ENCODE measurements around the gene PSD2.

The PSD2 gene

DNA sequence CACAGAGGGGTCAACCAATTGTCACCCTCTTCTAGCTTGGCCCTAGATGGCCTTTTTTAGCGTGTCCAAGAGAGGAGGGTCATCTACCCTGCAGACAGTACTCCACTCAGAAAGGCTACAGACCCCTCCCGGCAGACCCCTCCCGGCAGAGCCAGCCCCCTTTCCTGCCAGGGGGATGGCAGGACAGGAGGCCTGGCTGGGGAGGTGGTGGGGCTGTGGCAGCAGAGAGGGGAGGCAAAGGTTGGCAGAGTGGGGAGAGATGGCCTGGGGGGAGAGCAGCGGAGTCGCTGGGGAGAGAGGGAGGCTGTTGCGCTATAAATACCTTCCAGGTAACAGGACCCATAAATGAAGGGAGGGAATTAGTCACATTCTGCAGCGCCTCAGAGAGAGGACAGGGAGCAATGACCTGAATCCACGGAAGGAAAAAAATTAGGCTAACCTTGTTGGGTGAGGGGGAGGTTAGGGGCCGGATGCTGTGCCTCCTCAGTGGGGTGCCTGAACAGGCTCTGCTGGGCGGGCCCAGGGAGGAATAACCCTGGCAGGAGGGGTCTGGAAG is 32.9 kb upstream of the PSD2 start:
- no peak overlapping the region for H3K4me3 ChIP-seq (ENCODE audit: low read length)
- no peak for DNase-seq (ENCODE audit: low read depth, low spot score)

DNA sequence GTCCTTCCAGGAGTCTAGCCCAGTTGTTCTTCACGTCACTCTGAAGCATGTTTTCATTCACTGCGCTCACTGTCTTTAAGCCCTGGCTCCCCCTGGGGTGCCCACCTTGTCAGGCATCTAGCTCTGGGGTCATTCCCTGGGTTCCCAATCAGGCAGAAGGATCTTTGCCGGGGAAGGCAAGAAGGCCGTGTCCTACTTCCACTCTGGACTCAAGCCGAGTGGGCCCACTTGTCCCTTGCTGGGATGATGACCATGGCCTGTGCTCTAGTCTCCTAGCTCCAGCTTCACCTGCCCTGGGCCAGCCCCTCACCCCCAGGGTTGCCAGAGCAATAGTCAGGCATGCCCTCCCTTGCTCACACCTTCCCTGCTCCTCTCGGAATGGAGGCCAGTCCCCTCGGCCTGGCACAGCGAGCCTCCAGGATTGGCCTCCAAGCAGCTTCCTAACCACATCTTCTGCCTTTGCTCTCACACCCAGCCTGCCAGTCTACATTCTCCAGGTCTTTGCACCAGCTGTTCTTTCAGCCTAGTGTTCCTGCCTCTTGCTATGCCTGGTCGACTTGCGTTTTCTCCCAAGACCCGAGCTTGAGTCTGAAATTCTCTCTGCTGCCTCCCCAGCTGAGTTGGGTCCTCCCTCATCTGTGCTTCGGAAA is 32.2 kb upstream of the PSD2 start:
- H3K4me3 ChIP-seq (ENCODE audit: low read length) = no peak overlapping the region
- DNase-seq (ENCODE audit: low read depth, low spot score) = no peak

DNA sequence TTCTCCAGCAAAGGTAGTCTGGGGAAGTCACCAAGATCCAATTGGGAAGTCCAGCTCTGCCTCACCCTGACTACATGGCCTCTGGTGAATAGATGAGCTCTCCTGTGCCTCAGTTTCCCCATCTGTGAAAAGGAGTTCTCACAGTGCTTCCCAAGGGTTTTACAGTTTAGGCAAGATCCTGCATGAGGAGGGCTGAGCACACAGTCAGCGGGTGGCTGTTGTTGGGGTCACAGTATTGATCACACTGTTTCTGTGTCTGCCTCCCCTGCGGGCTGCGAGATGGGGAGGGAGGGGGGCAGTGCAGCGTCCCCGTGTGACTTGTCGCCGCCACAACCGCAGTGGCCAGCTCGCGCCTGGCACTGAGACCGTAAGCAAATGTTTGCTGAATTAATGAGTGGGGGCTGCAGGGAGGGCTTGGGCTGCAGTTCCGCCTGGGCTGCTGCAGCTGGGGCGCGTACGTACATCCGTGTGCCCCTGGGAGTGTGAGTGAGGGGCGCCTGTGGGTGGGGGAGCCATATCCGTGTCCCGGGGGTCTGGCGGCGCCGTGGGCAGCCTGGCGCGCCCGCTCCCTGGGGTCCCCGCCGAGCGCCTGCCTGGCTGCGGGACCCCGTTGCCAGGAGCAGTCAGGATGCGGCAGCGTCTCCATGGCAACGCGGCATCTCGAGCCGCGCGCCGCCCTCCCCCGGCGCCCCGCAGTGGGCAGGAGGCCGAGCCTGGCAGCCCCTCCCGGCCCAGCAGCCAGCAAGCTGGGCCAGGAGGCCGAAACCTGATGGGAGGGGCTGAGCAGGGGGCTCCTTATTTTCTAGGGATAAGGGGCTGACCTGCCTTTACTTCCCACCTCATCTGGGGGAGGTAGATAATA is 31.4 kb upstream of the PSD2 start:
- no peak for DNase-seq (ENCODE audit: low read depth, low spot score)
- no peak overlapping the region for H3K4me3 ChIP-seq (ENCODE audit: low read length)

DNA sequence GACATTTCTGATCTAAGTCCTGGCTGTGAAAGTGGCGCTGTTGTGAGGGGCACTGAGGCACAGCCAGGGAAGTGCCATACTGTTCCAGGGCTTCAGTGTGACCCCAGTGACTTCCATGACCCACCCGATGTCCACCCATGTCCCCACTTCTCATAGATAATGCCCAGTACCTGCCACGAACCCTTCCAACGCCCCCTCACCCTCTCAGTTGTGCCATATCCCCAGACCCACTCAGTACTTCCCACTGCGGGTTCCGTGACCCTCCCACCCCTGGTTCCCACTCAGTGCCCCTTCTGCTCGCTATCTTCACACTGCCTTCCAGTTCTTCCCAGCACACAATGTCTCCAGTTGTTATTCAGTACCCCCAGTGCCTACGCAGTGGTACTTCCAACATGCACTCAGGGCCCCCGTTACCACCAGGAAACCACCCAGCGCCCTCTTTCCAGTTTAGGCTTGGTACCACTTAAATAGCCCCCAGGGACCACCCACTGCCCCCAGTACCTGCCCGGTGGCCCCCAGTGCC is 30.7 kb upstream of the PSD2 start:
- no peak for DNase-seq (ENCODE audit: low read depth, low spot score)
- H3K4me3 ChIP-seq (ENCODE audit: low read length) = no peak overlapping the region

- peak overlapping the region; percentile 52 for H3K4me3 ChIP-seq (ENCODE audit: low read length)
- peak; percentile 57 for DNase-seq (ENCODE audit: low read depth, low spot score)
Observed at GRCh38 chr5:139765409-139766217, 30.0 kb upstream of the PSD2 start.

DNA sequence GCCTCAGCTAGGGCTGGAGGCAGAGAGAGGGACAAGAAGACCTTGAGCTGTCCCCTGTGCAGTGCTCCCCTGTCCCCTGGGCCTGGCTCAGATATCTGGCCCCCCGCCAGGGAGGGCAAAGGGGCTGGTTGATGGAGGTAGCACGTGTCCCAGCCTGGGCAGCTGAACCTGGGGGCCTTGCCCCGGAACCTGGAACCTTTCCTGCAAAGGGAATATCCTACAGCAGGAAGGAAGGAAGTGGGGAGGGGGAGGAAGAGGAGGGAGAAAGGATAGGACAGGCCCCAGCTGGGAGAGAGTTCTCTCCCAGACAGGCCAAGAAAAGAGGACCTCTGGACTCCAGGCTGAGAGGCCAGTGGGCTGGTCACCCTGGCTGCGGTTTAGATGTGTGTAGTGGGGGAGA is 27.6 kb upstream of the PSD2 start:
- DNase-seq (ENCODE audit: low read depth, low spot score) = no peak
- H3K4me3 ChIP-seq (ENCODE audit: low read length) = no peak overlapping the region

GRCh38 chr5:139768807-139769465 is 26.7 kb upstream of the PSD2 start:
- H3K4me3 ChIP-seq (ENCODE audit: low read length) = no peak overlapping the region
- DNase-seq (ENCODE audit: low read depth, low spot score) = no peak

DNA sequence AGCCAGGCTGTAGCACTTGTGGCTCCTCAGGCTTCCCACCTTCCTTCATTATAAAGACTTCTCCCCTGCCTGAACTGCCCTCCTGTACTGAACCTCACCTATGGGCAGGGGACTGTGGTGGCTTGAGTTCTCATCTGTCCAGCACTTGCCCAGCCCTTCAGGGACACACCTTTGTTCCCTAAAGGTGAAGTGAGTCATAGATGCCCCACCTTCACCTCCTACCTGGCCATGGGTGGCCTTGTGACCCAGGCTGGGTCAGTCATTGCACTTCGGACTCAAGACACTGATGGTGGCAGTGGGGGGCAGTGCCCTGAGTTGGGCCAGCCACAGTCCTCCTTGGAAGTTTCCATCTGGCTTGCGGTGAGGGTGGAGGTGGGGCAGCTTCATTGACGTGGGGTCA is 26.1 kb upstream of the PSD2 start:
- H3K4me3 ChIP-seq (ENCODE audit: low read length) = no peak overlapping the region
- DNase-seq (ENCODE audit: low read depth, low spot score) = no peak

DNA sequence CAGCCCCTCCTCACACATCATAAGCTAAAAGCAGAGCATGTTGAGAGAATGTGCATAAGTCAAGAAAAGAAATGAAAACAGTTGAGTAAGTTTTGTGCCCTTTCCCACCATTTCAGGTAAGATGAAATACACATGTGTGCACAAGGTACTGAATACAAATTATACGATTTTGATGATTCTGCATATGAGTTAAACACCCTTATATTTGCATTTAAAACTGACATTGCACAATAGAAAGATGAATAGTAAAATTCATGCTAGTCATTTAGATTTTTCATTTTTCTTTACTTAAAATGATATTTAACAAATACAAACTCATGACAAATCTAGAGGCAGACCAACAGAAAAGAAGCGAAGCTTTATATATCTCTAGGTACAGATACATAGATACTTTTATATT is 24.9 kb upstream of the PSD2 start:
- no peak overlapping the region for H3K4me3 ChIP-seq (ENCODE audit: low read length)
- DNase-seq (ENCODE audit: low read depth, low spot score) = no peak

DNA sequence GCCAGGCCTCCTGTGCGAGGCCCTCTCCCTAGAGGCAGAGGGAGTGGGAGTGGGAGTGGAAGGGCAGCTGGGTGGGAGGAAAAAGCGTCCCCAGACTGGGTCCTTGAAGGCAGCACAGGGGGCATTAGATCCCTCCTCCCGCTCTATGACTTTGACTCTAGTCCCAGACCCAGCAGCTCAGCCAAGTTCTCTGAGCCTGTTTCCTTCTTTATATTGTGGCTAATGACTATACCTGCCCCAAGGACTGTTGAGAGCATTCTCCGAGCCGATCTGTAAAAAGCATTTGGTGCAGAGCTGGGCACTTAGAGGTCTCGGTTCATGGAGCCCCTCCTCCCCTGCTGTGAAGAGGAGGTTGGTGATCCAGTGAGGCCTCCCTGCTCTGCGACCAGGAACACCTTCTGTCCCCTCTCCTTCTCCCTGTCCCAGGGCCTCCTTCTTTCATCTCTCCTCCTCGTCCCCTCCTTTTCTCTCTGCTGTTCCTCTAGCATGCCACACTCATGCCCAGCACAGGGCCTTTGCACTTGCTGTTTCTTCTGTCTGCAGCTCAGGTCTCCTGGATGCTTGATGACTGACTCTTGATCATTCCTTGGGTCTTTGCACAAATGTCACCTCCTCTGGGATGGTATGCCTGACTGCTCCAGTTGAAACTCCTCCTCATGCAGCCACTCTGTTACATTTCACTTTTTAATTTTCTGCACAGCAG is 23.4 kb upstream of the PSD2 start:
- no peak overlapping the region for H3K4me3 ChIP-seq (ENCODE audit: low read length)
- DNase-seq (ENCODE audit: low read depth, low spot score) = no peak

GRCh38 chr5:139772927-139773690 is 22.5 kb upstream of the PSD2 start:
- no peak for DNase-seq (ENCODE audit: low read depth, low spot score)
- no peak overlapping the region for H3K4me3 ChIP-seq (ENCODE audit: low read length)

- DNase-seq (ENCODE audit: low read depth, low spot score) = peak; percentile 29
- no peak overlapping the region for H3K4me3 ChIP-seq (ENCODE audit: low read length)
Observed at GRCh38 chr5:139774980-139775661, 20.5 kb upstream of the PSD2 start.

DNA sequence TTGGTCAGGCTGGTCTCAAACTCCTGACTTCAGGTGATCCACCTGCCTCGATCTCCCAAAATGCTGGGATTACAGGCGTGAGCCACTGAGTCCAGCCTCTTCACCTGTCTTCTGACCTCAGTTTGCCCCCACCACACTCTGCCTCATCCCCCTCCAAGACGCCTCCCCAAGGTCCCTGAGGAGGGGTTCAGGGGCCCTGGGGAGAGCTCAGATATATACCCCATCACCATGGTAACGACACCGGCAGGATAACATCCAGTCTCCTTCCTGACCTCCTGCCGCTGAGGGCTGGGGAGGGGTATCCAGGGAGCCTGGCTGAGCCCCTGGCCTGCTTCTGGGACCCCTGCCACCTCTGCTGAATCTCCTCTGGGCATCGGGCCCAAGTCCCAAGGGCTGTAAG is 19.7 kb upstream of the PSD2 start:
- H3K4me3 ChIP-seq (ENCODE audit: low read length) = no peak overlapping the region
- no peak for DNase-seq (ENCODE audit: low read depth, low spot score)

DNA sequence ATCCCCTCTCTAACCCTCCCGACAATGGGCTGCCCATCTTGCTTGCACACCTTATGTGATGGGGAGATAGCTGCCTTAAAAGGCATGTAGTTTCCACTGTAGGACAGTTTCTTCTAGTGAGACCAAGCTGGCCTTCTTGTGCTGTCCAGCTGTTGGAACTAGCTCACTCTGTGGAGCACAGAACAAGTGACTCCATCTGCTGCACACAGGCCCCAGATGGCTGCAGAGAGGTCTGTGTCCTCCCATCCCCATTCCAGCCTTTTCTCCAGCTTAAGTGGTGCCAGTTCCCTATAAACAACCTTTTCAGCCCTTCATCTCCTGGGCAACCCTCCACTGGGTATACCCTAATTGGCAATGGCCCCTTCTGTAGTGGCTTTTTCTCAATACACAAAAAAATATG is 18.7 kb upstream of the PSD2 start:
- DNase-seq (ENCODE audit: low read depth, low spot score) = no peak
- H3K4me3 ChIP-seq (ENCODE audit: low read length) = no peak overlapping the region

DNA sequence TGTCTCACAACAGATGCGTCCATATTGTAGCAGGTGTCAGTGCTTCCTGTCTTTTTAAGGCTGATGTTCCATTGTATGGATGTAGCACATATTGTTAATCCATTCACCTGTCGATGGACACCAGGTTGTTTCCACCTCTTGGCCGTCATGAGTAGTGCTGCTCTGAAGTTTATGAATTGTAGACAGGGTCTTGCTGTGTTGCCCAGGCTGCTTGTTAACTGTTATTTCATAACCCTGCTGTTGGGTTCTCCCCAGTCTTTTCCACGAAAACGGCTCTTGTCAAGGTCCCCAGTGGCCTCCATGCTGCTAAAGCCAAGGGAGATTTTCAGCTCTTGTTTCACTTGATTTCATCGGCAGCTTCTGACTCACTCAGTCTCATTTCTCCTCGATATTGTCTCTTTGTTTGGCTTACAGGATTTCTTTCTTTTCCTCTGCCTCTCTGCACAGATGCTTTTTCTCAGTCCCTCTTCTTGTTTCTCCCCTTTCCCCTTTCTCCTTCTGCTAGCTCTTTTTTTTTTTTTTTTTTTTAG is 12.1 kb upstream of the PSD2 start:
- DNase-seq (ENCODE audit: low read depth, low spot score) = no peak

DNA sequence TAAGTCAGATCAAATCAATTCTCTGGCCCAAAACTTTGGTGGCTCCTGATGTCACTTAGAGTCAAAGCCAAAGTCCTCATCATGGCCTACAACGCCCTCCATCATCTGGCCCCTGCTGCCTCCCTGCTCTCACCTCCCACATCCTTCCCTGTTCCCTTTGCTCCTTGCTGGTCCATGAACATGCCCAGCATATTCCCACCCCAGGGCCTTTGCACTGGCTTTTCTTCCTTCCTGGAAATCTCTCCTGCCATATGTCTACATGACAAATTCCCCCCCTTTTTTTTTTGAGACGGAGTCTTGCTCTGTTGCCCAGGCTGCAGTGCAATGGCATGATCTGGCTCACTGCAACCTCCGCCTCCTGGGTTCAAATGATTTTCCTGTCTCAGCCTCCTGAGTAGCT is 11.1 kb upstream of the PSD2 start:
- no peak for DNase-seq (ENCODE audit: low read depth, low spot score)
- no peak overlapping the region for H3K4me3 ChIP-seq (ENCODE audit: low read length)

More for the DNA sequence above, 12.1 kb upstream of the PSD2 start:
- no peak overlapping the region for H3K4me3 ChIP-seq (ENCODE audit: low read length)

GRCh38 chr5:139787257-139787567 is 8.4 kb upstream of the PSD2 start:
- H3K4me3 ChIP-seq (ENCODE audit: low read length) = no peak overlapping the region
- no peak for DNase-seq (ENCODE audit: low read depth, low spot score)
